ENCODE results near the gene PRKCA.

Gene PRKCA

DNA sequence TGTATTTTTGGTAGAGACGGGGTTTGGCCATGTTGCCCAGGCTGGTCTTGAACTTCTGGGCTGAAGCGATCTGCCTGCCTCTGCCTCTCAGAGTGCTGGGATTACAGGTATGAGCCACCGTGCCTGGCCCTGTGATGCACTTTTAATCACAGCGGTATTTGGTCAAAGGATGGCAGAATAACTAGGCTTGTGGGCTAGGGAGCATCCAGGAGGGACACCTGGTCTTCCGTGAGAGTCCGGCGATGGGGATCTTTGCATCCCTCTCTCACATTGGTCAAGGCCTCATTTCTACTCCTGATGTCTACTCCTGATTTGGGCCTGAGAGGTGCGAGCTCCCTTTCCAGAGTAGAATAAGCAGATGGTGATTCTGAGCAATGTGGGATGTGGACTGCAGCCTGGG lies 274.6 kb downstream of the PRKCA start:
- TF ChIP-seq, protein P1, sequence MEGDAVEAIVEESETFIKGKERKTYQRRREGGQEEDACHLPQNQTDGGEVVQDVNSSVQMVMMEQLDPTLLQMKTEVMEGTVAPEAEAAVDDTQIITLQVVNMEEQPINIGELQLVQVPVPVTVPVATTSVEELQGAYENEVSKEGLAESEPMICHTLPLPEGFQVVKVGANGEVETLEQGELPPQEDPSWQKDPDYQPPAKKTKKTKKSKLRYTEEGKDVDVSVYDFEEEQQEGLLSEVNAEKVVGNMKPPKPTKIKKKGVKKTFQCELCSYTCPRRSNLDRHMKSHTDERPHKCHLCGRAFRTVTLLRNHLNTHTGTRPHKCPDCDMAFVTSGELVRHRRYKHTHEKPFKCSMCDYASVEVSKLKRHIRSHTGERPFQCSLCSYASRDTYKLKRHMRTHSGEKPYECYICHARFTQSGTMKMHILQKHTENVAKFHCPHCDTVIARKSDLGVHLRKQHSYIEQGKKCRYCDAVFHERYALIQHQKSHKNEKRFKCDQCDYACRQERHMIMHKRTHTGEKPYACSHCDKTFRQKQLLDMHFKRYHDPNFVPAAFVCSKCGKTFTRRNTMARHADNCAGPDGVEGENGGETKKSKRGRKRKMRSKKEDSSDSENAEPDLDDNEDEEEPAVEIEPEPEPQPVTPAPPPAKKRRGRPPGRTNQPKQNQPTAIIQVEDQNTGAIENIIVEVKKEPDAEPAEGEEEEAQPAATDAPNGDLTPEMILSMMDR (conservative IDR thresholded peaks at IDR 0.05; ENCODE audit: low read depth, low read length), result no peak
- Histone ChIP-seq H3K79me2 (ENCODE audit: insufficient read depth, low read depth) (no peaks in the 10 kb centered on the region), H2AFZ (ENCODE audit: low read depth) (no peak overlapping the region), H3K27me3 (ENCODE audit: insufficient read depth, low read depth) (no peaks in the 10 kb centered on the region), H4K20me1 (ENCODE audit: insufficient read depth) (no peaks in the 10 kb centered on the region), H3K27ac (no peak overlapping the region), H3K4me2 (no peak overlapping the region), H3K36me3 (ENCODE audit: insufficient read depth) (no peaks in the 10 kb centered on the region), H3K9ac (no peak overlapping the region), H3K4me3 (IDR thresholded peaks at IDR 0.05; ENCODE audit: insufficient read depth, low read depth, low read length) (no peak overlapping the region), H3K4me1 (ENCODE audit: low read depth, poor library complexity, severe bottlenecking) (no peaks in the 10 kb centered on the region)

DNA sequence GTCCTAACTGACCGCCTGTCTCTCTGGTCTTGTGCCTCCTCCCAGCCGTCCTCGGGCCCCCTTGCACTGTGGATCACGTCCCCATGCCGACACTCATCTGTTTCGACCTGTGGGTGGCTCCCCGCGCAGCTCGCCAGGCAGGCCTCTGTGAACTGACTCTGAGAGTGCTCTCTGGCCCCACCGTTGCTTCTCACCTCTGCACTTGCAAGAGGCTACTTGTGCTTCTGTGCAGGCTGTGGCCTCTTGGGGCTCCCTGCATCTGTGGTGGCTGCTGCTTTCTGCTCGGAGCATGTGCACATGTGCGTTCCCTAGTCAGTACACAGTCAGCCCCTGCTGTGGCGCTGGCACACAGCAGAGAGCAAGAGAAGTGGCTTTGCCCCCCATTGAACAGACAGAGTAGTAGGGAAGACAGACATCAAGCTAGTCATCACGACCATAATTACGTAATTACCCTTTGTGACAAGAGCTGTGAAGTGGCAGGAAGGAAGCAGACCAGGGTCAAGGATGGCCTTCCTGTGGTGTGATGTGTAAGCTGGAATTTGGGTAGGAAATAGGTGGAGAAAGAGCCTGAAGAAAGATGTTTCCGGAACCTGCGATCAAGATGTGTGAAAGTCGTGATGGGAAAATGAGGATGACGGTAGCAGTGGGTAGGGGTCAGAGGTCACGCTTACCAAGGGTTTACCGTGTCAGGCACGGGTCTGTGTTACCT lies 276.5 kb downstream of the PRKCA start:
- Histone ChIP-seq H4K20me1 (ENCODE audit: insufficient read depth) (no peaks in the 10 kb centered on the region), H2AFZ (ENCODE audit: low read depth) (no peak overlapping the region), H3K27me3 (ENCODE audit: insufficient read depth, low read depth) (no peaks in the 10 kb centered on the region), H3K27ac (no peak overlapping the region), H3K4me2 (no peak overlapping the region), H3K4me1 (ENCODE audit: low read depth, poor library complexity, severe bottlenecking) (no peaks in the 10 kb centered on the region), H3K9ac (no peak overlapping the region), H3K4me3 (IDR thresholded peaks at IDR 0.05; ENCODE audit: insufficient read depth, low read depth, low read length) (no peak overlapping the region), H3K79me2 (ENCODE audit: insufficient read depth, low read depth) (no peaks in the 10 kb centered on the region), H3K36me3 (ENCODE audit: insufficient read depth) (no peaks in the 10 kb centered on the region)
- TF ChIP-seq, protein P1 (conservative IDR thresholded peaks at IDR 0.05; ENCODE audit: low read depth, low read length), result no peak

DNA sequence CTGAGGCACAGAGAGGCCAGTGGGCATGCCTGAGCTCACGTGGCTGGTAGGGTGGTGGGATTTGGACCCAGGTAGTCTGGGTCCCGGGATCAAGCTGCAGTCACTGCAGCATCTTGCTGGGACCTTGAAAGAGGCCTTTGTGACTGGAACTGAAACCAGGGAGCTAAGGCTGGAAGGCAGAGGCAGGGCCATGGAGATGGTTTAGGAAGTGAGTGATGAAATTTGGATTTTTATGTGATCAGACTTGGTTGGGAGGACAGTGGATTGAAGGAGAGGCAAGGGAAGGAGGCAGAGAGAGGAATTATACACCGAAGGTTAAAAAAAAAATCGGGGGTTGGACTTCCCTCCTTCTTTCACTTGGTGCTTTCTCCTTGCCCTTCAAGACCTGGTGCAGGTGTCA lies 277.1 kb downstream of the PRKCA start:
- Histone ChIP-seq H3K79me2 (ENCODE audit: insufficient read depth, low read depth) (no peaks in the 10 kb centered on the region), H3K36me3 (ENCODE audit: insufficient read depth) (no peaks in the 10 kb centered on the region), H4K20me1 (ENCODE audit: insufficient read depth) (no peaks in the 10 kb centered on the region), H3K4me3 (IDR thresholded peaks at IDR 0.05; ENCODE audit: insufficient read depth, low read depth, low read length) (no peak overlapping the region), H3K27me3 (ENCODE audit: insufficient read depth, low read depth) (no peaks in the 10 kb centered on the region), H3K27ac (no peak overlapping the region), H3K4me2 (no peak overlapping the region), H2AFZ (ENCODE audit: low read depth) (no peak overlapping the region), H3K4me1 (ENCODE audit: low read depth, poor library complexity, severe bottlenecking) (no peaks in the 10 kb centered on the region), H3K9ac (no peak overlapping the region)
- TF ChIP-seq, protein P1 (conservative IDR thresholded peaks at IDR 0.05; ENCODE audit: low read depth, low read length), result no peak

DNA sequence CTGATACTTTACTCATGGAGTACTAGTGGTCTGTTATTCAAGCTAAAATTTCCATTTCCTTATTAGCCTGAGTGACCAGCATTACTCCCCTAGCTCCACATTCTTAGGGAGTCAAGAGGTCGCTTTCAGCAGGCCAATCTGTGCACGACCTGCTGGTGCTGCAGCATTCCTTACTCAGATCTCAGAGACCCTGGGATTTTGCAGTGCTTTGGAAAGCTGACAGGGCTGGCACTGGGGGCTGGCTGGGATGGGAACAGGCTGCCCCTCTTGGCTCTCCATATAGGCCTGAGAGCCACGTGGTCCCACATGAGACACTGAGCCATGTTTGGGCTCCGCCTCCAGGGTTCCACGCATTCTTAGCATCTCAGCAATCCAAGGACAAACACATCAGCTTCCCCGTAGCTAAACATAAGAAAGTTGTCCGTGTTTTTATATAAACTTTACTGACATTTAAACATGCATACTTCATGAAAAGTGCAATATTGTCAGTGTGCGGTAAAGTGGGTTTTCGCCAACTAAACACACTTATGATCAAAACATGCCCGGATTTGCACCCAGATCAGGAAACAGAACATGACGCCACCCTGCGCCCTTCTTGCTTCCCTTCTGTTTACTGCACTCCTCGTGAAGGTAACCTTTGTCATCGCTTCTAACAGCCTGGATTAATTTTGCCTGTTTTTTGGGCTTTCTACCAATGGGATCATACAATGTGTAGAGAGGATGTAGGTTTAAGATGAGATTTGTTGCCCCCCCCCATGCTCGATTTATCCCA lies 278.0 kb downstream of the PRKCA start:
- Histone ChIP-seq H3K79me2 (ENCODE audit: insufficient read depth, low read depth) (no peaks in the 10 kb centered on the region), H3K4me3 (IDR thresholded peaks at IDR 0.05; ENCODE audit: insufficient read depth, low read depth, low read length) (no peak overlapping the region), H3K4me2 (no peak overlapping the region), H4K20me1 (ENCODE audit: insufficient read depth) (no peaks in the 10 kb centered on the region), H3K4me1 (ENCODE audit: low read depth, poor library complexity, severe bottlenecking) (no peaks in the 10 kb centered on the region), H2AFZ (ENCODE audit: low read depth) (no peak overlapping the region), H3K27me3 (ENCODE audit: insufficient read depth, low read depth) (no peaks in the 10 kb centered on the region), H3K36me3 (ENCODE audit: insufficient read depth) (no peaks in the 10 kb centered on the region), H3K9ac (no peak overlapping the region), H3K27ac (no peak overlapping the region)
- TF ChIP-seq, protein P1 (conservative IDR thresholded peaks at IDR 0.05; ENCODE audit: low read depth, low read length), result no peak
